Smooth muscle cell (in vitro differentiated cells): ENCODE results near the gene COG5. TPM values are rescaled to one million over a fixed set of nuclear protein-coding genes. Genes with fewer than 3 reads are reported as not detected.

Experiments
- DNase-seq: peaks from one replicate; lab custom pipeline; 2025; ENCODE audit not compliant: unreplicated experiment; lab: John Stamatoyannopoulos, UW
- H2AFZ ChIP-seq: fragments of 200-600 bp; sonication (generic); 2 replicates; pipeline ENCODE4 v1.6.0; 2016; ENCODE audit warnings: antibody characterized with exemption, low read depth, mild to moderate bottlenecking
- H3F3A ChIP-seq: fragments of 200-600 bp; sonication (generic); 2 replicates; pipeline ENCODE4 v1.6.0; 2017; ENCODE audit warnings: antibody characterized with exemption, low read depth
- H3K27ac ChIP-seq: fragments of 200-600 bp; sonication (generic); 2 replicates; pipeline ENCODE4 v1.5.1; 2016; ENCODE audit warnings: low read depth, mild to moderate bottlenecking
- H3K27me3 ChIP-seq: fragments of 200-600 bp; sonication (generic); 2 replicates; pipeline ENCODE4 v1.6.1; 2016; ENCODE audit warnings: low read depth, mild to moderate bottlenecking
- H3K36me3 ChIP-seq: fragments of 200-600 bp; sonication (generic); 2 replicates; pipeline ENCODE4 v1.5.1; 2016; ENCODE audit warnings: low read depth
- H3K4me1 ChIP-seq: fragments of 200-600 bp; sonication (generic); 2 replicates; pipeline ENCODE4 v1.5.1; 2016; ENCODE audit warnings: low read depth
- H3K4me2 ChIP-seq: fragments of 200-600 bp; sonication (generic); 2 replicates; pipeline ENCODE4 v1.6.0; 2016; ENCODE audit warnings: mild to moderate bottlenecking
- H3K4me3 ChIP-seq: fragments of 200-600 bp; sonication (generic); 2 replicates; pipeline ENCODE4 v1.5.1; 2016; ENCODE audit warnings: mild to moderate bottlenecking
- H3K79me2 ChIP-seq: fragments of 200-600 bp; sonication (generic); 2 replicates; pipeline ENCODE4 v1.6.0; 2016; ENCODE audit warnings: low read depth, mild to moderate bottlenecking
- H3K9ac ChIP-seq: fragments of 200-600 bp; sonication (generic); 2 replicates; pipeline ENCODE4 v1.6.0; 2016; ENCODE audit warnings: low read depth
- H3K9me3 ChIP-seq: fragments of 200-600 bp; sonication (generic); replicated peaks from 2 replicates; pipeline ENCODE4 v1.5.1; 2016; ENCODE audit warnings: low read depth
- H4K20me1 ChIP-seq: fragments of 200-600 bp; sonication (generic); 2 replicates; pipeline ENCODE4 v1.6.0; 2016; ENCODE audit warnings: low read depth
- CTCF ChIP-seq: fragments of 200-600 bp; sonication (generic); IDR thresholded peaks from 2 replicates; pipeline ENCODE4 v1.5.1; 2017; ENCODE audit warnings: borderline replicate concordance, mild to moderate bottlenecking, antibody characterized with exemption; ENCODE audit not compliant: insufficient read depth, poor library complexity, severe bottlenecking
- WGBS: methylation state at CpG from one replicate; pipeline ENCODE4 v1.1.7; 2016; ENCODE audit warnings: low lambda C conversion rate; 5-methylcytosine and 5-hydroxymethylcytosine counted together
- polyA plus RNA-seq: library from polyadenylated mRNA; unstranded; fragments of >200 nt; fragmentation: Nextera tagmentation; extraction: Ambion mirVana; gene quantifications from 2 replicates; pipeline ENCODE4 v1.2.1, GENCODE V29; 2016
- total RNA-seq: library from RNA; depleted of rRNA; stranded (reverse); fragments of >200 nt; gene quantifications from 2 replicates; pipeline ENCODE4 v1.2.3, GENCODE V29; 2014

The COG5 gene
- total and polyA plus RNA-seq, 2 experiments from 2014 or later, result 24.3 to 44.3 TPM

- no peak for DNase-seq
- Histone ChIP-seq H3K79me2 (peaks cover 10% of the 10 kb centered on the region), H3K36me3 (no peaks in the 10 kb centered on the region), H3K4me2 (no peak overlapping the region), H3K9me3 (no peaks in the 10 kb centered on the region), H3K27me3 (no peaks in the 10 kb centered on the region), H4K20me1 (no peaks in the 10 kb centered on the region), H3K4me1 (no peaks in the 10 kb centered on the region), H2AFZ (no peak overlapping the region), H3K27ac (no peak overlapping the region), H3F3A (no peaks in the 10 kb centered on the region), H3K4me3 (no peak overlapping the region), H3K9ac (no peak overlapping the region)
- TF ChIP-seq CTCF, result no peak
These were observed 133.7 kb downstream of the COG5 start for GRCh38 chr7:107430057-107430456.

GRCh38 chr7:107428642-107429041 lies 135.1 kb downstream of the COG5 start:
- Histone ChIP-seq H3K79me2 (peaks cover 6% of the 10 kb centered on the region), H3F3A (no peaks in the 10 kb centered on the region), H2AFZ (no peak overlapping the region), H4K20me1 (no peaks in the 10 kb centered on the region), H3K36me3 (no peaks in the 10 kb centered on the region), H3K9me3 (no peaks in the 10 kb centered on the region), H3K9ac (no peak overlapping the region), H3K27ac (no peak overlapping the region), H3K27me3 (no peaks in the 10 kb centered on the region), H3K4me3 (no peak overlapping the region), H3K4me2 (no peak overlapping the region), H3K4me1 (no peaks in the 10 kb centered on the region)
- TF ChIP-seq CTCF, result no peak
- DNase-seq, result no peak
- 85% methylated on average over 1 of the region's 1 CpG for WGBS

- 94% methylated on average over 5 of the region's 5 CpGs for WGBS
These were observed 136.3 kb downstream of the COG5 start for GRCh38 chr7:107427462-107427861.

More at GRCh38 chr7:107427462-107427861, 136.3 kb downstream of the COG5 start:
- Histone ChIP-seq H3K27me3 (no peaks in the 10 kb centered on the region), H3K9ac (no peak overlapping the region), H3K4me1 (no peaks in the 10 kb centered on the region), H3K4me2 (no peak overlapping the region), H3K27ac (no peak overlapping the region), H3F3A (no peaks in the 10 kb centered on the region), H3K36me3 (no peaks in the 10 kb centered on the region), H3K9me3 (no peaks in the 10 kb centered on the region), H4K20me1 (no peaks in the 10 kb centered on the region), H2AFZ (no peak overlapping the region), H3K79me2 (no peaks in the 10 kb centered on the region), H3K4me3 (no peak overlapping the region)
- DNase-seq, result no peak
- no peak for TF ChIP-seq CTCF
